NCI-H446 (cell line): Measurements from ENCODE around the gene SINHCAF.
"Not testable (repeated sequence)": the region's sequence is repeated elsewhere in the genome, so short reads cannot be mapped to it uniquely, and the experiment has no call there.

Source experiments
- DNase-seq, 2 experiments: peaks; one replicate each; lab custom pipeline; 2025; lab: John Stamatoyannopoulos, UW

SINHCAF gene

DNA sequence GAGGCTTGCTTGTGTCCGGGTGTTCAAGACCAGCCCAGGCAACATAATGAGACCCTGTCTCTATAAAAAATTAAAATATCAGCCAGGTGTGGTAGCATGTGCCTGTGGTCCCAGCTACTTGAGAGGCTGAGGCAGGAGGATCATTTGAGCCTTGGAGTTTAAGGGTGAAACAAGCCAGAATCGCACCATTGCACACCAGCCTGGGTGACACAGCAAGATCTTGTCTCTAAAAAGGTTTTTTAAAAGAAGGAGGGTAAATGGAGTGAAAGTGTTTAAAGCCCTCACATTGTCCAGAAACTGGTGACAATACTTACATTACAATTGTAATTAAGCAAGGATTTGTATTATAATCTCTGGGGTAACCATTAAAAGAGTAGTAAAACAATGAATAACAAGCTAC, 64.2 kb downstream of the SINHCAF start:
- DNase-seq = no peak

DNA sequence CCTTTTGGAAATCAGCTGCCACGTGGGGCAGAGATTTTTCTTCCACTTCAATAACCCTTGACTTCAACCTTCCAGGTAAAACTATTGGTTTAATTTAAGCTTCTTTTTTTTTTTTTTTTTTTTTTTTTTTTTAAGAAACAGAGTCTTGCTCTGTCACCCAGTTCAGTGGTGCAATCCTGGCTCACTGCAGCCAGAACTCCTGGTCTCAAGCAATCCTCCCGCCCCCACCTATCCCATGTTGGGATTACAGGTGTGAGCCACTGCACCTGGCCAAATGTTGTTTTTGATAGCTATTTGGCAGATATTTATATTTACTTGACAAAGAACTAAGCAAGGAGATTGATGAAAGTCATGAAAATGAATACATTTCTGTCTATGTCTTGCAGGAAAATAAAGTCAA, 65.1 kb downstream of the SINHCAF start:
- DNase-seq = no peak

DNA sequence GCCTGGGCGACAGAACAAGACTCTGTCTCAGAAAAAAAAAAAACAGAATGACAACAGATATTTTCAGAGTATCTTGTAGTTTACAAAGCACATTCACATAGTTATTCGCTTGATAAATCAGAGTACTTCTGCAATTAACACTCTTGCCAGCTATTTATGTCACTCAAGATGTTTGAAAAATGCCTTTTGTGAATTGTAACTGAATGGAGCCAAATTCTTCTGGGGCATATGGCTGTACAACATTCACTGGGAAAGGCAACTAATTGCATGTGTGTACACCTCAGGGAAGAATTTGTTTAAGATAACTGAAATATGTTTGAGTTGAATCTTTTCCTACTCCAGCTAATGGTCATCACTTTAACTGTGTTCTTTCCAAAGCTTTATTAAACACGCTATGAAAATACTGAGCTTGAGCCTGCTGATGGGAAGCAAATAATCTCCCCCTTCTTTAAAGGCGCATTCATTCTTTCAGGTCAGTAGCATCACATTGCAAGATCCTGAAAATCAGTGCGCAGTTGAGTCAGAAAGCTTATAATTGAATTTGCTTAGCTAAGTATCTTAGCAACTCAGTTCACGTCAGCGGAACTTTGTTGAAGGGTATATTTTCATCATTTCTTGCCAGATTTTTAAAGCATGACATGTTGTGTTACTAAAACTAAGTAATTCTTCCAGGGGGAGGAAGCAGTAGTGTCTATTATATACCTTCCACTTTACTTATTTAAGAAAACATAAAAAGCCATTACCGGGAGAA, 66.6 kb downstream of the SINHCAF start:
- DNase-seq = peak in 1 of 2 experiments; percentile 26

DNA sequence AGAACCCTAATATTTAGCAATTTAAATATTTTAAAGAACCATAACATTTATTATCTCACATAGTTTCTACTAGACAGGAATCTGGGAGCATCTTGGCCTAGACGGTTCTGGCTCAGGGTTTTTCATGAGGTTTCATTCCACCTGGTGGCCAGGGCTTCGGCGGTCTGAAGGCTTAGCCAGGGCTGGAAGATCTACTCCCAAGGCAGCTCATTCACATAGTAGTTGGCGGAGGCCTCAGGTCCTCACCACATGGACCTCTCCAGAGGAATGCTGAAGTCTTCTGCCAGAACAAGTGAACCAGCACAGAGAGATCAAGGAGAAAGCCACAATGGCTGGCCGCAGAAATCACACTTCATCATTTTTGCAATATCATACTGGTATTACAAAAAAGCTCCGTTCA, 68.2 kb downstream of the SINHCAF start:
- DNase-seq = no peak

DNA sequence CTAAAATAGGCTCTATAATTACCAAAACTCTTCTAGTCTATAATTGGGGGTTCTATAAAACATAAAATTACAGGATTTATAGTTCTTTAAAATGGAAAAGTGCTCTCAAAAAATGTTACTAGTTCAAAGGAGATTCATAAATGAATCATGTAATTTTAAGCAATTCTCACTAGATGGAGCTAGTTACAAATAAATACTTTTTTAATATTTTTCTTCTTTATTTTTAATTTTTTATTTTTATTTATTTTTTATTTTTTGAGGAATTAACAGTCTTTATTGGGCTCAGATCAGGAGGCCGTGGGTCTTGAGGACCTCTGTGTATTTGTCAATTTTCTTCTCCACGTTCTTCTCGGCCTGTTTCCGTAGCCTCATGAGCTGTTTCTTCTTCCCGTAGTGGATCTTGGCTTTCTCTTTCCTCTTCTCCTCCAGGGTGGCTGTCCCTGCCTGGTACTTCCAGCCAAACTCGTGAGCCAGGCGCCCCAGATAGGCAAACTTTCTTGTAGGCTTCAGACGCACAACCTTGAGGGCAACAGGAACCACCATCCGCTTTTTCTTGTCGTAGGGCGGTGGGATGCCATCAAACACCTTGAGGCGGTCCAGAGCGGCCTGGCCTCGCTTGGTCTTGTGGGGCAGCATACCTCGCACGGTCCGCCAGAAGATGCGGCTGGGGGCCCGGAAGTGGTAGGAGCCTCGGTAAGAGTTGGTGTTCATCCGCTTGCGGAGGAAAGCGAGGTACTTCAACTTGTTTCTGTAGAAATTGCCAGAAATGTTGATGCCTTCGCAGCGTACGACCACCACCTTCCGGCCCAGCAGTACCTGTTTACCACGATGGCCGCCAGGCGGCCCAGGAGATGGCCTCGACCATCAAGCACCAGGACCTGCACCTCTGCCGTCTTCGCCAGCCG, 74.0 kb downstream of the SINHCAF start:
- not testable (repeated sequence) for DNase-seq

DNA sequence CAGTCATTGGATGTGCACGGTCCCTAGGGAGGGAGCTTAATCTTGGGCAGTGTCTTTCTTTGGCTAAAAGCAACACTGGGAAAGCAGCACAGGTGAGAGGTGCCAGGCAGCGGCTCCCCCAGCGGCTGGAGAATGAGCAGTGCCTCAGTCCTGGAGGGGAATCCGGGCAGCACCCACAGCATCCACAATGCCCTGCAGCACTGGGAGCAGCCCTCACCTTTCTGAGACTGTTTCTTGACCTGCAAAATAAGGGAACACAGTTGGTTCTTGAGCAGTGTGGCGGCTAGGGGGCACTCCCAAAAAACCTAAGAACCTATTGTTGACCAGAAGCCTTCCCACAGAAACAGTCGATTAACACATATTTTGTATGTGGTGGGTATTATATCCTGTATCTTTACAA, 75.8 kb downstream of the SINHCAF start:
- no peak for DNase-seq

DNA sequence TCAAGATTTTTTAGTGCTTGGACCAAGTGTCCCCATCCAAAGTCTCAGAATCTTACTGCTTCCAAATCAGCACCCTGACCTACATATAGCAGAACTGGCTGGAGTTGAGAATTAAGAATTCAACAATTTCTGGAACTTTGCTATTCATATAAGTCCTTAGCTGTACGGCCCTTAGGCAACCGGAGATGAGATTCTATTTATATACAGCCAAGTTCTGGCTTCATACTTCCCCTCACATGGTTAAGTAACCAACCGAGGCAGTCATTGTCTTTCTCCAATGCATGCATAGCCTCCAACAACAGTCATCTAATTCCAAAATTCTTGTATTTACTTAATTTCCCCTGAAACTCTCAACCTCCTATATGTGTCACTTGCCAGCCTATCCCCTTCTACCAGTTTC, 76.6 kb downstream of the SINHCAF start:
- no peak for DNase-seq

DNA sequence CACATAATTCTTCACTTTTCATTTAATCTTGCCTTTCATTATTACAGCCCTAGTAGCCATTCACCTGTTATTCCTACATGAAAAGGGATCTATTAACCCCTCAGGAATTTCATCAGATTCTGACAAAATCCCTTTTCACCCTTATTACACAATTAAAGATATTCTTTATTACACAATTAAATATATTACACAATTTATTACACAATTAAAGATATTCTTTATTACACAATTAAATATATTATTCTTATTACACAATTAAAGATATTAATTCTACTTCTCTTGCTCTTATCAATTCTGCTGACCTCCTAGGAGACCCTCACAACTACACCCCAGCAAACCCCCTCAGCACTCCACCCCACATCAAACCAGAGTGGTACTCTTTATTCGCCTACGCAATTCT, 77.1 kb downstream of the SINHCAF start:
- no peak for DNase-seq

DNA sequence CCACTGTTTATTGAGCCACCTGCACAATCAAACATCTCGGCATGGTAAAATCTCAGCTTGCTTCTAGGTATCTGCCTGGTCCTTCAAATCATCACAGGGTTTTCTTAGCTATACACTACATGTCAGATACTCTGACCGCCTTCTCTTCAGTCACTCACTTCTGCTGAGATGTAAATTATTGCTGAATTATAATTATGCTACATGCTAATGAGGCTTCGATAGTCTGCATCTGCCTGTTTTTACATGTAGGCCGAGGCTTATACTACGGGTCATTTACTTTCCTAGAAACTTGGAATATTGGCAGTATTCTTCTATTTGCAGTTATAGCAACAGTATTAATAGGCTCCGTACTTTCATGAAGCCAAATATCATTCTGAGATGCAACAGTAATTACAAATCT, 77.6 kb downstream of the SINHCAF start:
- no peak for DNase-seq

DNA sequence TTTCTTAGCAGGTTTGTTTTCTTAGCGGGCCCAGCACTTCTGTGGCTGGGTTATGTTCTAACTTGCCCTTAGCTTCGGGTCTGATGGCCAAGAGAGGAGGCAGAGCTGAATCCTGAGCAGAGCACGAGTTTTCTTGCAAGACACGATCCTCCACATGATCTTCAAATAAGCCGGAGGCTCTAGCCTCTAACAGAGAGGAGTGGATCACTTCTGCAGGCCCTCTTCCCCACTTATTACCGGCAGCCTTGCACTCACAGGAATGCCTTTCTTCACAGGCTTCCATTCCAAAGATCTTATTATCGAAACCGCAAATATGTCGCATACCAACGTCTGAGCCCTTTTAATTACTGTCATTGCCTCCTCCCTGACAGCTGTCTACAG, 79.5 kb downstream of the SINHCAF start:
- DNase-seq = no peak

DNA sequence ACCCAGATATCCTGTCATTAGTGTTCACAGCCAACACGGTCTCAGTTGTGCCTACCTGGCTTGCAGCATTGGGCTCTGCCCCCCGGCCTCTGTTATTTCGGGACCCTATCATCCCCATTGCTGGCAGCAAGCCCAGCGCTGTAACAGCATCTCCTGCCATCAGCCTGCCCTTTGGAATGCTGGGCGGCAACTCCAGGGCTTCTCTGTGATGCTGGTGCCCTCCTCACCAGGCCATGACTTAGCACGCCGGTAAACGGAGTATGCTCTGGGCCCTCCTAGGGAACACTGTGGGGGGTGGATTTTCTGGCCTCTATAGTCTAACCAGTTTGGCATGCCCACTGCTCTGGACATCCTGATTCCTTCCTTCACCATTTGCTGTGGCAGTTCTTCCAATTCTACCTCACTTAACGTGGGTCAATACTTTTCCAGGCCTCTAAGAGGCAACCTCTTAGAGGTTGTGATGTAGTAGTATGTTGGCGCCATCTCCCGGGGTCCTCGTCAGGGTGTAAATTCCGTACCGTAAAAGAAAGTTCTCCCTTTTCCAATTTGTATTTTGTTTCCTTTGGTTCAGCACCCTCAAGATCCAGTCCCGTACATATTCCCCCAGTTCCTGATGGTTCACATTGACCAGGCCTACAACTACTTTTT, 80.0 kb downstream of the SINHCAF start:
- no peak for DNase-seq

DNA sequence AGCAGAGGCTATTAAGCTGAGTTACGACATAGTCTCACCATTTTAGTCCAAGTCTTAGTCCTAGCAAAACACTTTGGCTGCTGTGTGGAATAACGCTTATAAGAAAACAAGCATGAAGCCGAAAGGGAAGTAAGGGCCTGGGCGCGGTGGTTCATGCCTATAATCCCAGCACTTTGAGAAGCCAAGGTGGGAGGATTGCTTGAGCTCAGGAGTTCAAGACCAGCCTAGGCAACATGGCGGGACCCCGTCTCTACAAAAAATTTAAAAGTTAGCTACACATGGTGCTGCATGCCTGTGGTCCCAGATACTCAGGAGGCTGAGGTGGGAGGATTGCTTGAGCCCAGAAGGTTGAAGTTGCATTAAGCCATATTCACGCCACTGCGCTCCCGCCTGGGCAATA, 83.5 kb downstream of the SINHCAF start:
- DNase-seq = not testable (repeated sequence)

DNA sequence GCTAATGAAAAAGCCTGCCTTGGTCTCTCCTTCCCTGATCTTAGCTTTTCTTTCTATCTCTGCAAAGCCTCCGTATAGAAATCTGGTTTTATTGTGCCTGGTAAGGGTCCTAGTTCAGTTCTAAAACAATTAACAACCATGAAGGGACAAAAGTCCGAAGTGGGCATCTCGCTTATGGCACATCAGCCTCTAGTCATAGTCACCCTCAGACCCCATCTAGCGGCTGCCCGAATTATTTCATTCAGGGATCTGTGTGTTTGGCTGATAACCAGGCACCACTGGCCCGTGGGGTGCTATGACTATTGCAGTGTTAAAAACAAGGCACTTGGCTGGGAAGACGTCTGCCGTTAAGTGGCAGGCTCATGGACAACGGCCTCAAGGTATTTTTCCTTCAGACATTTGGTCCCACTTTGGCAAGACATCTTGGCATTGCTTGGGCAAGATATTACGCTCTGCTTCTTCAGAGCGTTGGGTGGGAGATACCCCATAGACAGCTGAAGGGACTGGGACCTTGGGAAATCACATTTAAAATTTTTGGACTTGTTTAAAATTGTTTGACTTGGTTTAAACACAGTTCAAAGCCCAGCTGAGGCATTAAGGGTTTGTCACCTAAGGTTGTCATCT, 87.1 kb downstream of the SINHCAF start:
- DNase-seq = peak; percentile 54 to 67

DNA sequence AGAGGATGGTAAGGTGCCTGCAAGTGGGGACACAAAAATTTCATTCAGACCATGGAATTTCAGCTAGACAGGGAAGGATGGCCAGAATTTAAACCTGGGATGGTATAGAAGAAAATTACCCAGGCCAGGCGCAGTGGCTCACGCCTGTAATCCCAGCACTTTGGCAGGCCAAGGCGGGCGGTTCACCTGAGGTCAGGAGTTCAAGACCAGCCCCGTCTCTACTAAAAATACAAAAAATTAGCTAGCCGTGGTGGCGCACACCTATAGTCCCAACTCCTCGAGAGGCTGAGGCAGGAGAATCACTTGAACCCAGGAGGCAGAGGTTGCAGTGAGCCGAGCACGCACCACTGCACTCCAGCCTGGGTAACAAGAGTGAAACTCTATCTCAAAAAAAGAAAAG, 87.6 kb downstream of the SINHCAF start:
- DNase-seq = not testable (repeated sequence)

DNA sequence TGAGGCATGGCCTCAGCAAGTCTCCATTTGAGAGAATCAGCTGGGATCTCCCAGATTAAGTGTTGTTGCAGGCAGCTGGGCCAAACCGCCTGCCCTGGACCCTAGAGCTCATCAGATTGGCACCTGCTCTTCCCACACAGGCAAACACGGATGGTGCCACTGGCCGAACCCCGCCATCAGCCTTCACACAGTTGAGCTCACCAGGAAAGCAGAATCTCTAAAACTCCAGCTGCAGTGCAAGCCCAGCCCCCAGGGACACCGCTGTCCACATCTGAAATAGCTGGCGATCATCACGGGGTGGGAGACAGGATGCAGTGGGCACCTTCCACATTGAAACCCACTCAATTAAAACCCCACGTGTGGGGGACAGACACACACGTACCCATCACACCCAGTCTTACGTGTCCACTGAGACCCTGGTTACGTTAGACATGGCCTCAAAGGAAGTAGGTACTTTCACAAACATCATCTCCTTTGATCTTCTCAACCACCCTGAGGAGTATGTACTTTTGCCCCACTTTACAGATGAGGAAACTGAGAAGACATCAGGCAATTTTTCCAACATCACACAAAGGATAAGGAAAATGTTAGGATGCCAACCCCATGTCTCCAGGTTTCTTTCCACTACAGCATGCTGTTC, 88.8 kb downstream of the SINHCAF start:
- DNase-seq = no peak

DNA sequence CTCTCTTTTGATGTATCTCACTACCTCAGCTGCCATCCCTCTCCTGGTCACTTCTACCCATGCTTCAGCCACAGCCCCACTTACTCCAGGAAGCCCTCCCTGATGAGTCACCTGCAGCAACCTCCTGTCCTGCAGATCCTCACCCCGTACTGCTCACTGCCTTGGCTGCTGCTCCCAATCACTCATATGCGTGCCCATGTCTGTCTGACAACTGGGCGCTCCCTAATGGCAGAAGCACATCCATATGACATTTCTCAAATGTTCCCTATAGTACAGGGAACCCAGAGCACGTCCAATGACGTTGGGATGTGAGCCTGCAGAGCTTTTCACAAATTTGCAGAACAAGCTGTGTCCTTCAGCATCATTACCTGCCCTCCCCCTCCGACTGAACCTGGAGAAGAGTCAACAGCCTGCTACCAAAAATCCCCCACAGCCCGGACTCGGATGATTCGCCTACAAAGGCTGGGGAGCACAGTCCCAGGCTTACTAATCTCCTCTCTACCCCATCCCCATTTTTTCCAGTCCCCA, 90.0 kb downstream of the SINHCAF start:
- no peak for DNase-seq

DNA sequence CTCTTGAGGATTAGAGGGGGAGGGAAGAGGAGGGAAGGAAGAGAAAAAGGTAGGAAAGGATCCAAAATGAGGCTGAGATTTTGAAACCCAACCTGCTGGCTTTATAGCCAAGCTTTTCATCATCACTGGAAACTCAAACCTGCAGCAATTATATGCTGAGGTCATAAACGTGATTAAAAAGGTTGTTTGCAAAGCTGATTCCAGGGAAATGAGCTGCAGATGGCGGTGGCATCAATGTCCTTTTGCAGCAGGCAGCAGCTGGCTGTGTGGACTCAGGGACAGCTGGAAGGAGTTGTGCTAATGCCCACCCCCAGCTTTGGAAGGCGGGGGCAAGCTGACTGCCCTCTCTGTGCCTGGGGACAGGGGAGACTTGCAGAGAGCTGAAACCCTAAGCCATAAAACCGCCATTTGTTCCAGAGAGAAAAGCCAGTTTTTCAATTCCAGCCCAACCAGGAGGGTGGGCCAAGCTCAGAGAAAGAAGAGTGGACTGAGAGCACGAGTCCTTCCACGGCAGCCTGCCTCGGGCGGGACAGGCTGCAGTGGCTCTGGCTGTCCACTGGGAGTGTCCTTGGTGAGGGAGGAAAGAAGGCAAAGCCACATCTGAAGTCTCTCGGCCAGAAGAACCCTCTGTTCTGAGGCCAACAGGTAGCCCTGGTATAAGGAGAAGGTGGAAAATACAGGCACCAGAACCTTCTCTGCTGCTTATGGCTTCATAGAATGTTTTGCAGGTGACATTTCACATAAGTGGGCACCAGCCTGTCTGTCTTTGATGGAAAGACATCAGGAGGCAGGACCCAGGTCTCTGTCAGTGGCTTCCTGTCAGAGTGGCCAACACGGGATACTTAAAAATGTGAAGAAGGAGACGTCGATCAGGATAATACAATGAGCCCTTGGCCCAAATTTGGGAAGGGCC, 90.7 kb downstream of the SINHCAF start:
- no peak for DNase-seq

DNA sequence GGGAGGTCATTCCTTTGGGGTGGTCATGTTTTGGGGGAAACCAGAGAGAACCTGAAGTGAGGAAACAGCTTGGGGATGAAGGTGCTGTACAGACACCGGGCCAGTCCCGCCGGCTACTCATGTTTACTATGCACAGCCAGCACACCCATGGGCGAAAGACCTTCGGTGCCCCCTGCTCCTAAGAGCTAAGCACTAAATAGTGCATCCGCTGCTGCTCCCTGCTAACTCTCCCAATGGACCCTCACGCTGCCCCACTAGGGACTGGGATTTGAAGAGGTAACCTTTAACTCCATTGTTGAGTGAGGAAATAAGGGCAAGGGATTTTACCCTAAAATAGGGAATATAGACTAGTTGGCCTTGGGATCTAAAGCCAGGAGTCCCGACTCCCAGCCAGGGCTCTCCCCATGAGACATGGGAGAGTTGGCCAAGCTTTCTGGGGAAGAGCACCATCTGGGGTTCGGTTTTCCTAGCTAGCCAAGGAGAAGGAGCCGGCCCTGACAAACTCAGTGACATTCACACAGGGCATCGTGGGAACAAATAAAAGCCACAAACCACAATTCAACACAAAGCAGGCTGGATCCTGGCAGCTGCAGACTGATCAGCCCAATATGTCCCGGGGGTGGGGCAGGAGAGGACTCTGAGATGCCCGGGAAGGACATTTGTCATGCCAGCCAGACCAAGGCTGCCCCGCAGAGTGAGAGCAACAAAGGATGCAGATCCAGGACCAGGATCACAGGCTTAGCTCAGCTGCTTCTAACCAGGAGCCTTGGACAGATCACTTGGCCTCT, 91.7 kb downstream of the SINHCAF start:
- DNase-seq = no peak

DNA sequence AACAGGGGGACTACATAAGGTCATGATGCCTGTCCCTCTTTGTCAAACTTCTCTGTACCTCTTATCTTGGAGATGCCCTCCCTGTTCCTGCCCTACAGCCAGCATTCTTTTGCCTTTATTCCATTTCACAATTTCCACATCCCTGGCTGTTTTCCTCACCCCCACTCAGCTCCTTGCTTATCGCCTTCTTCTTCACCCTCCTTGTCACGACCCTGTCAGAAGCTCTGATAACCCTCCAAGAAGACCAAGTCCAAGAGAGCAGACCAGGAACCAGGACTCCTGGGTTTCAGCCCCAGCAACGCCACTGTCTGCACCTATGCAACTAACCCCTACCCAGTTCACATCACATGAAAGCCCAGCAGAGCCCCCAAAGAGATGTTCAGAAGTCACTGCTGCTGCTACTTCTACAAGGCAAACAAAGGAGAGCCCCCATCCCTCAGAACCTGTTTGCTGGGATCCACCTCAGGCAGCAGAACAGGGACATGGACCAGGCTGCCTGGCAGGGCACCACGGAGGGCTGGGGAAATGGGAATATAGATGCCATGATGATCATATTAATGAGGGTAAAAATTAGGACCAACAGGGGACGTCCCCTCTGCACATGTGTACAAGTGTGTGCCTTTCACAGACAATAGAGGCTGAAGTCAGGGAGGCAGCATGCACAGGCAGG, 92.8 kb downstream of the SINHCAF start:
- no peak for DNase-seq
